Measurements from ENCODE around the gene KREMEN2. TPM values are rescaled to one million over a fixed set of nuclear protein-coding genes. Genes with fewer than 3 reads are reported as not detected.
A peak's percentile ranks its signal among the peaks of the same experiment; 100 is the strongest.

The KREMEN2 gene
- total RNA-seq, 1 donor from 2014 or later: 0.04 TPM

- Histone ChIP-seq H3K27me3 (ENCODE audit: control insufficient read depth, insufficient read depth, low read length) (peaks cover 43% of the 10 kb centered on the region), H3K4me3 (ENCODE audit: low read depth, low read length) (no peak overlapping the region), H3K36me3 (ENCODE audit: control insufficient read depth, insufficient read depth, low read length) (no peaks in the 10 kb centered on the region)
- no peak for TF ChIP-seq CTCF (IDR thresholded peaks at IDR 0.05; ENCODE audit: insufficient read depth, low read length, poor library complexity, severe bottlenecking)
- DNase-seq (ENCODE audit: low read depth): no peak
These were observed 4.3 kb downstream of the KREMEN2 start for GRCh38 chr16:2968368-2968737.

DNA sequence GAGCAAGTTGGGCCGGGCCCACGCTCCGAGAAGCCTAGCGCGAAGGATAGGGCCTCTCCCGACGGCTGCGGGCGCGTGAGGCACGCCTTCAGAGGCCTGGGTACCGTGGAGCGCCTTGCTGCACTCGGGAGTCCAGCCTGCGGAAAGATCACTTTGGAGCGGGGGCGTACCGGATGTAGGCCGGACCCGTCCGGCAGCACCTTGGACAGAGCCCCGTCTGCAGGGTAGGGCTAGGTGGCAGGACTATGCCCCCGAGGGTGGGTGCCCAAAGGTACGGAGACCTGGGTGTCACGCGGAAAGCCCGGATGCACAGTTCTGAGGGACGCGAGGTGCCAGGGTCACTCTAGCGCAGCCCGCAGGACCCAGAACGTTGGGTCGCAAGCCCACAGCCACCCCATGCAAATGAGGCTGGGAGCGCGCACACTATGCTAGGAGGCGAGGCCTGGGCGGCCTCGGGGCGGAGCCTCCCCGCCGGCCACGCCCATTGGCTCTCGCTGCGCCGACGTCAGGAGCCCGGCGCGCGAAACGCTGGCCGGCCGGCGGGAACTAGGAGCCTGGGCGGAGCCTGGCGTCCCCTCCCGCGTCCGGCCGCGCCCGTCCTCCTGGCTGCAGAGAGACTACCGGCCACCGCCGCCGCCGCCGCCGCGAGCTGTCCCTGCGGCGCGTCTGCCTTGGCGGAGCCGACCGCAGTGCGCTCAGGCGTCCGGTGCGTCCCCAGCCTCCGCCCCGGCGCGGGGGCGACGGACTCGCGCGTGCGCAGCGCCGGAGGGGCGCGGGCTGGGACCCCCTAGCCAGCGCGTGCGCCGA, 4.9 kb downstream of the KREMEN2 start, which contains the start of gene PAQR4:
PAQR4 (plus strand) TSS at position 611 of the 807 bp plus-strand sequence. CDS start 327 bp downstream, outside the sequence.
- no peak for TF ChIP-seq CTCF (IDR thresholded peaks at IDR 0.05; ENCODE audit: insufficient read depth, low read length, poor library complexity, severe bottlenecking)
- Histone ChIP-seq H3K36me3 (ENCODE audit: control insufficient read depth, insufficient read depth, low read length) (no peaks in the 10 kb centered on the region), H3K27me3 (ENCODE audit: control insufficient read depth, insufficient read depth, low read length) (peaks cover 37% of the 10 kb centered on the region), H3K4me3 (ENCODE audit: low read depth, low read length) (peak within 1 kb of the TSS; percentile 59)
- peak; percentile 53 for DNase-seq (ENCODE audit: low read depth)

DNA sequence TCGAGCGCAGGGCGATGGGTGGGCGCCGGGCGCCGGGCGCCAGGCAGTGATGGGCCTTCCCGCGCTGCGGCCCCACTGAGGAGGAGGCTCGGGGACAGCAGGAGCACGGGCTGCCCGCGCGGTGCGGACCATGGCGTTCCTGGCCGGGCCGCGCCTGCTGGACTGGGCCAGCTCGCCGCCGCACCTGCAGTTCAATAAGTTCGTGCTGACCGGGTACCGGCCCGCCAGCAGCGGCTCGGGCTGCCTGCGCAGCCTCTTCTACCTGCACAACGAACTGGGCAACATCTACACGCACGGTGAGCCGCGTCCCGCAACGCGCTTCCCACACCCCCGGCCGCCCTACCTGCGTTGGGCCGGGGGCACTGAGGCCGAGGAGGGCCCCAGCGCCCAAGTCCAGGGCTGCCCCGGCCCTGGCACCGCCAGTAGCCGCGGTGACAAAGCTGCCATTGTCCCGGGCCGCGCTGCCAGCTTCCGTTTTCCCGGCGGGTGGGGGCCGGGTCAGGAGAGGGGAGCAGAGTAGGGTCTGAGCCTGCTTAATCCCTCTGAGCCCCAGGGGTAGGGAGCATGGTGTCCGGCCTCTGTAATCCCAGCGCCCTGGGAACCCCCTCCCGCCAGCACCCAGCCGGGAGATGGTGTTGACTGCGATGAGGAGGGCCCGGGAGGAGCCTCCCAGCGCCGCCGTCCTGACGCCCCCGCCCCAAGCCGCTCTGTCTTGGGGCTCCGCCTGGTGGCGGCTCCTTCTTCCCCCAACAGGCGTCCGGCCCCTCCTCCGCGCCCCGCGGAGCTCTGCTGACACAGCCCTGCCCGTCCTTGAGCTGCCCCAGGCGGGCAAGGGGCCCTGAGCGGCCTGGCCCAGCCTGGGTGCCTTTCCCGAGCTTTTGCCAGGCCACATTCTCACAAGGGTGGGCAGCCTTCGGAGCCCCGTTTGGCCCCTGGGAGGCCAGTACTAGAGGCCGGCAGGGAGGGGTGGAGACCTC, 5.8 kb downstream of the KREMEN2 start:
- DNase-seq (ENCODE audit: low read depth): no peak
- peak overlapping the region; percentile 59 for H3K4me3 ChIP-seq (ENCODE audit: low read depth, low read length)
- peaks cover 28% of the 10 kb centered on the region for H3K27me3 ChIP-seq (ENCODE audit: control insufficient read depth, insufficient read depth, low read length)
- peak; percentile 70 for TF ChIP-seq CTCF (IDR thresholded peaks at IDR 0.05; ENCODE audit: insufficient read depth, low read length, poor library complexity, severe bottlenecking)
- peaks cover 1% of the 10 kb centered on the region for H3K36me3 ChIP-seq (ENCODE audit: control insufficient read depth, insufficient read depth, low read length)

- H3K36me3 ChIP-seq (ENCODE audit: control insufficient read depth, insufficient read depth, low read length): peaks cover 1% of the 10 kb centered on the region
- TF ChIP-seq CTCF (IDR thresholded peaks at IDR 0.05; ENCODE audit: insufficient read depth, low read length, poor library complexity, severe bottlenecking): no peak
- no peak for DNase-seq (ENCODE audit: low read depth)
- peak overlapping the region; percentile 59 for H3K4me3 ChIP-seq (ENCODE audit: low read depth, low read length)
- H3K27me3 ChIP-seq (ENCODE audit: control insufficient read depth, insufficient read depth, low read length): peaks cover 27% of the 10 kb centered on the region
These were observed 6.5 kb downstream of the KREMEN2 start for GRCh38 chr16:2970563-2970962.

DNA sequence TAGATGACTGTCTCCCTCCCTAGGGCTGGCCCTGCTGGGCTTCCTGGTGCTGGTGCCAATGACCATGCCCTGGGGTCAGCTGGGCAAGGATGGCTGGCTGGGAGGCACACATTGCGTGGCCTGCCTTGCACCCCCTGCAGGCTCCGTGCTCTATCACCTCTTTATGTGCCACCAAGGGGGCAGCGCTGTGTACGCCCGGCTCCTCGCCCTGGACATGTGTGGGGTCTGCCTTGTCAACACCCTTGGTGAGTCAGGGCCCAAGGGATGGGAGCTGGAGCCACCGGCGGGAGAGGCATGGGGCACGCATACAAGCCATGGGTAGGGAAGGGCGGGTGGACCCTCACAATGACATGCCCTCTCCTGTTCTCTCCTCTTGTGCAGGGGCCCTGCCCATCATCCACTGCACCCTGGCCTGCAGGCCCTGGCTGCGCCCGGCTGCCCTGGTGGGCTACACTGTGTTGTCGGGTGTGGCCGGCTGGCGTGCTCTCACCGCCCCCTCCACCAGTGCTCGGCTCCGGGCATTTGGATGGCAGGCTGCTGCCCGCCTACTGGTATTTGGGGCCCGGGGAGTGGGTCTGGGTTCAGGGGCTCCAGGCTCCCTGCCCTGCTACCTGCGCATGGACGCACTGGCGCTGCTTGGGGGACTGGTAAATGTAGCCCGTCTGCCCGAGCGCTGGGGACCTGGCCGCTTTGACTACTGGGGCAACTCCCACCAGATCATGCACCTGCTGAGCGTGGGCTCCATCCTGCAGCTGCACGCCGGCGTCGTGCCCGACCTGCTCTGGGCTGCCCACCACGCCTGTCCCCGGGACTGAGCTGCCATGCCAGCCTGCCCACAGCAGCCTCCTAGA, 7.3 kb downstream of the KREMEN2 start:
- Histone ChIP-seq H3K27me3 (ENCODE audit: control insufficient read depth, insufficient read depth, low read length) (peaks cover 19% of the 10 kb centered on the region), H3K36me3 (ENCODE audit: control insufficient read depth, insufficient read depth, low read length) (peaks cover 1% of the 10 kb centered on the region), H3K4me3 (ENCODE audit: low read depth, low read length) (no peak overlapping the region)
- TF ChIP-seq CTCF (IDR thresholded peaks at IDR 0.05; ENCODE audit: insufficient read depth, low read length, poor library complexity, severe bottlenecking): no peak
- no peak for DNase-seq (ENCODE audit: low read depth)
